GM23338 (cell line): ENCODE measurements around the gene PTPRO. TPM values are rescaled to one million over a fixed set of nuclear protein-coding genes. Genes with fewer than 3 reads are reported as not detected.

Experiments used
- ATAC-seq: fragments of 200-7000 bp; cut with Tn5 transposase; 3 replicates; pipeline ENCODE4 v1.9.1; 2020
- DNase-seq: peaks from one replicate; pipeline ENCODE4 v3.0.0-alpha.2; 2015; ENCODE audit warnings: low spot score
- H2AFZ ChIP-seq: fragments of 200-600 bp; sonication (generic); 2 replicates; pipeline ENCODE4 v1.8.0; 2016; ENCODE audit warnings: antibody characterized with exemption, mild to moderate bottlenecking, moderate library complexity
- H3F3A ChIP-seq: fragments of 200-600 bp; sonication (generic); replicated peaks from 2 replicates; pipeline ENCODE4 v1.8.0; 2017; ENCODE audit warnings: antibody characterized with exemption, mixed run types, low read depth
- H3K27ac ChIP-seq: fragments of 200-600 bp; sonication (generic); 2 replicates; pipeline ENCODE4 v1.6.1; 2016; ENCODE audit warnings: low read depth
- H3K27me3 ChIP-seq: fragments of 200-600 bp; sonication (generic); 2 replicates; pipeline ENCODE4 v1.8.0; 2016; ENCODE audit warnings: mild to moderate bottlenecking, mixed run types, moderate library complexity; ENCODE audit not compliant: insufficient read depth
- H3K36me3 ChIP-seq: fragments of 200-600 bp; sonication (generic); 2 replicates; pipeline ENCODE4 v1.8.0; 2016; ENCODE audit warnings: mild to moderate bottlenecking; ENCODE audit not compliant: insufficient read depth
- H3K4me1 ChIP-seq: fragments of 200-600 bp; sonication (generic); 2 replicates; pipeline ENCODE4 v1.8.0; 2016; ENCODE audit warnings: mild to moderate bottlenecking, moderate library complexity; ENCODE audit not compliant: insufficient read depth
- H3K4me2 ChIP-seq: fragments of 200-600 bp; sonication (generic); 2 replicates; pipeline ENCODE4 v1.7.1; 2017; ENCODE audit warnings: mixed run types
- H3K4me3 ChIP-seq: fragments of 200-600 bp; sonication (generic); 2 replicates; pipeline ENCODE4 v1.6.1; 2016; ENCODE audit warnings: mixed run types
- H3K79me2 ChIP-seq: fragments of 200-600 bp; sonication (generic); replicated peaks from 2 replicates; pipeline ENCODE4 v1.8.0; 2017; ENCODE audit warnings: mild to moderate bottlenecking; ENCODE audit not compliant: insufficient read depth
- H3K9me2 ChIP-seq: fragments of 200-600 bp; sonication (generic); 2 replicates; pipeline ENCODE4 v1.8.0; 2017; ENCODE audit not compliant: insufficient read depth
- H4K20me1 ChIP-seq: fragments of 200-600 bp; sonication (generic); replicated peaks from 2 replicates; pipeline ENCODE4 v1.8.0; 2017; ENCODE audit warnings: mild to moderate bottlenecking; ENCODE audit not compliant: insufficient read depth
- H3K27ac Mint-ChIP-seq: 2 replicates; pipeline ENCODE4 v1.8.0; 2020; ENCODE audit warnings: inconsistent platforms, mild to moderate bottlenecking, moderate library complexity, mixed read lengths
- H3K27me3 Mint-ChIP-seq: 3 replicates; pipeline ENCODE4 v1.8.0; 2022; ENCODE audit warnings: low read depth, mild to moderate bottlenecking, moderate library complexity, mixed read lengths, inconsistent platforms; ENCODE audit not compliant: insufficient read depth, poor library complexity
- H3K36me3 Mint-ChIP-seq: 3 replicates; pipeline ENCODE4 v1.8.0; 2021; ENCODE audit warnings: low read depth, mild to moderate bottlenecking, inconsistent platforms, moderate library complexity, mixed read lengths
- H3K4me1 Mint-ChIP-seq: 3 replicates; pipeline ENCODE4 v1.8.0; 2020; ENCODE audit warnings: mild to moderate bottlenecking, inconsistent platforms, mixed read lengths
- H3K4me3 Mint-ChIP-seq: 3 replicates; pipeline ENCODE4 v1.8.0; 2021; ENCODE audit warnings: moderate library complexity, mild to moderate bottlenecking, inconsistent platforms, mixed read lengths
- H3K9me3 Mint-ChIP-seq: 3 replicates; pipeline ENCODE4 v1.8.0; 2020; ENCODE audit warnings: moderate library complexity, mild to moderate bottlenecking, inconsistent platforms, mixed read lengths
- CREB1 ChIP-seq: fragments of 250-450 bp; sonication (Bioruptor Pico); IDR thresholded peaks from 2 replicates; pipeline ENCODE4 v1.5.0; 2020; ENCODE audit warnings: low read depth, mild to moderate bottlenecking, moderate library complexity
- CTCF ChIP-seq, 2 experiments: fragments of 200-600 bp in 1 of 2; sonication (generic) in 1 of 2; conservative IDR thresholded peaks; 2 replicates each; pipeline versions ENCODE4 v1.5.1 to v1.6.1; 2016 to 2017; ENCODE audit warnings: antibody characterized with exemption in 2 of 2, low read depth in 2 of 2, mild to moderate bottlenecking in 2 of 2, moderate library complexity in 1 of 2
- ETS1 ChIP-seq: IDR thresholded peaks from 2 replicates; pipeline ENCODE4 v1.6.1; 2016; ENCODE audit warnings: antibody characterized with exemption
- EZH2 ChIP-seq: fragments of 200-600 bp; sonication (generic); IDR thresholded peaks from one replicate; pipeline ENCODE4 v1.8.0; 2017; ENCODE audit warnings: antibody characterized with exemption, mild to moderate bottlenecking, low read depth; ENCODE audit not compliant: unreplicated experiment
- EZH2phosphoT487 ChIP-seq: fragments of 200-600 bp; sonication (generic); IDR thresholded peaks from one replicate; pipeline ENCODE4 v1.8.1; 2018; ENCODE audit warnings: antibody characterized with exemption; ENCODE audit not compliant: unreplicated experiment
- JUNB ChIP-seq: IDR thresholded peaks from one replicate; pipeline ENCODE4 v1.6.1; 2016; ENCODE audit warnings: antibody characterized with exemption; ENCODE audit not compliant: unreplicated experiment
- NANOG ChIP-seq: IDR thresholded peaks from 2 replicates; pipeline ENCODE4 v1.6.1; 2016; ENCODE audit warnings: antibody characterized with exemption, borderline replicate concordance
- POLR2AphosphoS5 ChIP-seq: IDR thresholded peaks from 2 replicates; pipeline ENCODE4 v1.6.1; 2016; ENCODE audit warnings: antibody characterized with exemption, low read depth
- REST ChIP-seq: IDR thresholded peaks from one replicate; pipeline ENCODE4 v1.6.1; 2018; ENCODE audit warnings: antibody characterized with exemption; ENCODE audit not compliant: unreplicated experiment
- STAT1 ChIP-seq: IDR thresholded peaks from one replicate; pipeline ENCODE4 v1.6.1; 2016; ENCODE audit warnings: antibody characterized with exemption; ENCODE audit not compliant: unreplicated experiment
- ZNF114 ChIP-seq: fragments of 250-450 bp; sonication (Bioruptor Pico); IDR thresholded peaks from 2 replicates; pipeline ENCODE4 v1.5.0; 2020; ENCODE audit warnings: mild to moderate bottlenecking, moderate library complexity
- ZNF331 ChIP-seq: fragments of 250-450 bp; sonication (Bioruptor Pico); IDR thresholded peaks from 2 replicates; pipeline ENCODE4 v1.5.0; 2020; ENCODE audit warnings: low read depth, mild to moderate bottlenecking, moderate library complexity
- ZNF462 ChIP-seq: fragments of 250-450 bp; sonication (Bioruptor Pico); IDR thresholded peaks from 2 replicates; pipeline ENCODE4 v1.5.0; 2020; ENCODE audit warnings: mild to moderate bottlenecking, moderate library complexity
- polyA plus RNA-seq: library from polyadenylated mRNA; unstranded; fragments of >200 nt; fragmentation: Nextera tagmentation; extraction: Ambion mirVana; gene quantifications from 2 replicates; pipeline ENCODE4 v1.2.1, GENCODE V29; 2016
- total RNA-seq: library from RNA; depleted of rRNA; stranded (reverse); fragments of >200 nt; shearing (Covaris generic); gene quantifications from 2 replicates; pipeline ENCODE4 v1.2.3, GENCODE V29; 2014

PTPRO gene
- total and polyA plus RNA-seq, 2 experiments from 2014 or later = 1.4 to 1.5 TPM

GRCh38 chr12:15474766-15475165 is 152.5 kb downstream of the PTPRO start:
- Histone ChIP-seq H3K79me2 (no peaks in the 10 kb centered on the region), H3K27me3 (no peaks in the 10 kb centered on the region), H3K9me2 (no peaks in the 10 kb centered on the region), H4K20me1 (no peaks in the 10 kb centered on the region), H3F3A (no peaks in the 10 kb centered on the region), H3K27ac (no peak overlapping the region), H3K36me3 (no peaks in the 10 kb centered on the region), H3K4me2 (no peak overlapping the region), H3K4me3 (no peak overlapping the region), H3K4me1 (no peaks in the 10 kb centered on the region), H2AFZ (no peak overlapping the region)
- H3K27ac Mint-ChIP-seq = no peak overlapping the region
- DNase-seq (no peak), ATAC-seq (no peak)
- H3K27me3 Mint-ChIP-seq = peaks cover 1% of the 10 kb centered on the region
- H3K4me1 Mint-ChIP-seq = no peaks in the 10 kb centered on the region
- TF ChIP-seq EZH2phosphoT487 (no peak), JUNB (no peak), ZNF331 (no peak), POLR2AphosphoS5 (no peak), ZNF462 (CRISPR knock-in tag) (no peak), REST (no peak), ETS1 (no peak), ZNF114 (CRISPR knock-in tag) (no peak), STAT1 (no peak), EZH2 (no peak), CTCF (conservative IDR thresholded peaks at IDR 0.05; ENCODE audit: low read depth in 2 of 2) (no peak), NANOG (no peak), CREB1 (CRISPR knock-in tag) (no peak)
- H3K36me3 Mint-ChIP-seq = no peaks in the 10 kb centered on the region
- no peaks in the 10 kb centered on the region for H3K9me3 Mint-ChIP-seq
- no peak overlapping the region for H3K4me3 Mint-ChIP-seq
